IPS-18c (cell line): ENCODE data around the gene SLF2.

Experiments used
- H3K4me3 ChIP-seq: 2 replicates; pipeline ENCODE4 v1.7.0; 2013; ENCODE audit warnings: low read depth, mild to moderate bottlenecking, low read length, moderate library complexity; ENCODE audit not compliant: insufficient read depth
- H3K9me3 ChIP-seq: one replicate; pipeline ENCODE4 v1.6.1; 2013; ENCODE audit warnings: mild to moderate bottlenecking, low read length, moderate library complexity; ENCODE audit not compliant: control insufficient read depth, insufficient read depth

The SLF2 gene

GRCh38 chr10:100890673-100891317 is 22.0 kb upstream of the SLF2 start:
- no peak overlapping the region for H3K4me3 ChIP-seq
- H3K9me3 ChIP-seq = no peaks in the 10 kb centered on the region

- Histone ChIP-seq H3K4me3 (no peak overlapping the region), H3K9me3 (no peaks in the 10 kb centered on the region)
Observed at GRCh38 chr10:100894033-100894432, 18.7 kb upstream of the SLF2 start.

GRCh38 chr10:100894589-100895294 is 18.0 kb upstream of the SLF2 start:
- H3K4me3 ChIP-seq = no peak overlapping the region

GRCh38 chr10:100895346-100895745 is 17.4 kb upstream of the SLF2 start:
- Histone ChIP-seq H3K4me3 (no peak overlapping the region), H3K9me3 (no peaks in the 10 kb centered on the region)

More at GRCh38 chr10:100894589-100895294, 18.0 kb upstream of the SLF2 start:
- no peaks in the 10 kb centered on the region for H3K9me3 ChIP-seq

GRCh38 chr10:100895896-100896295 is 16.9 kb upstream of the SLF2 start:
- H3K4me3 ChIP-seq = no peak overlapping the region
- H3K9me3 ChIP-seq = no peaks in the 10 kb centered on the region

- H3K4me3 ChIP-seq = no peak overlapping the region
- no peaks in the 10 kb centered on the region for H3K9me3 ChIP-seq
Observed at GRCh38 chr10:100896876-100897461, 15.8 kb upstream of the SLF2 start.

- H3K9me3 ChIP-seq = no peaks in the 10 kb centered on the region
- H3K4me3 ChIP-seq = no peak overlapping the region
Observed at GRCh38 chr10:100897976-100898375, 14.8 kb upstream of the SLF2 start.

- Histone ChIP-seq H3K4me3 (no peak overlapping the region), H3K9me3 (no peaks in the 10 kb centered on the region)
Observed at GRCh38 chr10:100899171-100899570, 13.6 kb upstream of the SLF2 start.

- H3K4me3 ChIP-seq = no peak overlapping the region
- no peaks in the 10 kb centered on the region for H3K9me3 ChIP-seq
Observed at GRCh38 chr10:100901051-100901450, 11.7 kb upstream of the SLF2 start.

- Histone ChIP-seq H3K9me3 (no peaks in the 10 kb centered on the region), H3K4me3 (no peak overlapping the region)
Observed at GRCh38 chr10:100902622-100903021, 10.1 kb upstream of the SLF2 start.

GRCh38 chr10:100904917-100905316 is 7.8 kb upstream of the SLF2 start:
- H3K4me3 ChIP-seq = no peak overlapping the region
- no peaks in the 10 kb centered on the region for H3K9me3 ChIP-seq

GRCh38 chr10:100907175-100907574 is 5.6 kb upstream of the SLF2 start:
- Histone ChIP-seq H3K9me3 (no peaks in the 10 kb centered on the region), H3K4me3 (no peak overlapping the region)

GRCh38 chr10:100907773-100908363 is 4.9 kb upstream of the SLF2 start:
- H3K9me3 ChIP-seq = no peaks in the 10 kb centered on the region
- no peak overlapping the region for H3K4me3 ChIP-seq

- Histone ChIP-seq H3K9me3 (no peaks in the 10 kb centered on the region), H3K4me3 (no peak overlapping the region)
Observed at GRCh38 chr10:100908378-100908777, 4.4 kb upstream of the SLF2 start.

- Histone ChIP-seq H3K9me3 (no peaks in the 10 kb centered on the region), H3K4me3 (no peak overlapping the region)
Observed at GRCh38 chr10:100909501-100910263, 3.1 kb upstream of the SLF2 start.

GRCh38 chr10:100911472-100911871 is 1.3 kb upstream of the SLF2 start:
- Histone ChIP-seq H3K9me3 (no peaks in the 10 kb centered on the region), H3K4me3 (no peak overlapping the region)

- peak overlapping the region; percentile 67; the same call in 1 of the 2 replicates for H3K4me3 ChIP-seq
- no peaks in the 10 kb centered on the region for H3K9me3 ChIP-seq
Observed at GRCh38 chr10:100912013-100912604, 654 bp upstream of the SLF2 start.
